Measurements from ENCODE around the gene RBM18.

The RBM18 gene, protein sequence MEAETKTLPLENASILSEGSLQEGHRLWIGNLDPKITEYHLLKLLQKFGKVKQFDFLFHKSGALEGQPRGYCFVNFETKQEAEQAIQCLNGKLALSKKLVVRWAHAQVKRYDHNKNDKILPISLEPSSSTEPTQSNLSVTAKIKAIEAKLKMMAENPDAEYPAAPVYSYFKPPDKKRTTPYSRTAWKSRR

DNA sequence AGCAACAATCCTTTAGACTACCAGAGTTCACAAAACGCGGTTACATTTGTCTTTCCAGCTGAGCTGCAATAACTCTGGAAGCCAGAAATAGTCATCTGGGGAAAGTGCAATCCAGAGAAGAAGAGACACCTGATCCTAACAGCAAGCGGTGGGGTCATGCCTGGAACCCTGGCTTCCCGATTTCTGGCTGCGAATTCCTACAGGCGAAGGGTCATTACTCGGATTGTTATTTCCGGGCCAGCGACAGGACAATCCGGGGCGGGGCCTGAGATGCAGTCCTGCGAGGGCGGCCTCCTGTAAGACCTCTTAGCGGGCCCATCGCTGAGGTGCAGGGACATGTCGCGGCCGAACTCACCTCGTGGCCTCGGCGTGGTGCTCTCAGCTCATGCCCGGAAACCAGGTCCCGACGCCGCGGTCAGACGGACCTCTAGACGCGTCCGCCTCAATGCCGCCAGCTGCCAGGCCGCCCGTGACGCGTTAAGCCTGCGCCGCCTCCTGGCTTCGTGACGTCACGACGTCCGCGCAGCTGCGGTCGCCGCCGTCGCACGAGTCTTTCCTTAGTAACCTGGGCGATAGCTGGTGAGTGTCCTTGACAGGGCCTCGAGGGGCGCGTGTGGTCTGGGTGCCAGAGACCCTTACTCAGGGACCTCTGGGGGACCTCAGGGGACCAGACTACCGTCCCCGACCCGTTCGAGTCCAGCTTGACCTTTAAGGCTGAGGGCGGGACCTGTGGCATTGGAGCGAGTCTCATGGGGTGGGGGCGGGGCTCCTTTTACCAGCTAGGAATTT is at the start of gene RBM18, which contains the start of gene MRRF:
Gene RBM18, minus strand, starts transcription at position 481 of the 789 bp plus-strand sequence. CDS start 3,348 bp downstream, outside the sequence.
Gene MRRF, plus strand, starts transcription at position 523 of the 789 bp plus-strand sequence. CDS start 6,010 bp downstream, outside the sequence.
- peak; percentile 54 to 86 (median 69) for DNase-seq (ENCODE audit: low read depth in 3 of 3, low spot score in 1 of 3)

DNA sequence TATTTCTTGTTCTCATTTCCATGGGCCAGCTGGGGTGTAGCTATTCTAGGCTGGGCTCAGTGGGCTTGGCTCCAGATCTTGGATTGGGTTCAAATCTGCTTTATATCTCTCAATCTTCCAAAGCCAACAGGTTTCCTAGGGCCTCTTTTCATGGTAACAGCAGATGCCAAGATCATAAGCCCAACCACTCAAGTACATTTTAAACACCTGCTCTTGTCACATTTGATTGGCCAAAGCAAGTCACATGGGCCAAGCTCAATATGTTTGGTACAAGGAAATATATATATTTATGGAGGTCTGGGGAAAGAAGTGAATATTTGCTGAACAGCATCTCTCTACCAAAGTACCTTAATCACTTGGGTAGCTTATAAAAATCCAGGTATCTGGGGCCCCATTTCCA is 49.5 kb upstream of the RBM18 start:
- no peak for DNase-seq (ENCODE audit: low read depth in 3 of 3, low spot score in 1 of 3)

- DNase-seq (ENCODE audit: low read depth in 3 of 3, low spot score in 1 of 3): no peak
These were observed 45.2 kb upstream of the RBM18 start for GRCh38 chr9:122309861-122310260.

- no peak for DNase-seq (ENCODE audit: low read depth in 3 of 3, low spot score in 1 of 3)
These were observed 43.3 kb upstream of the RBM18 start for GRCh38 chr9:122307925-122308324.

DNA sequence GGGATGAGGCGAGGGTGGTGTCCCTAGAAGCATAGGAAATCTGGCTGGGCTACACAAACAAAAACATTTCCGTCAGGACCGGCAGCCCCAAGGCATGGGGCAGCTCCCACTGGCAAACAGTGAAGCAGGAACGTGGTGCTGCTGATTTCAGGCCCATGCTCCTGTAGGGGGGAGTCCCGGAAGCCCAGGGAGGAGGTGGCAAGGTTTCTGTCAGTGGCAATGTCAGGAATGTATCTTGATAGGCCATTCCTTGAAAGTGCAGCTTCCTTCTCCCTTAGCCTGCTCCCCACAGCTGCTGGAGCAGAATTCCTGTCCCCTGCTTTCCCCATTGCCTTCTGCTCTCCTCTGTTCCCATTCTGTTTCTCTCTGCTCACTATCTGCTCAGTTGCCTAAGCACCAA is 42.4 kb upstream of the RBM18 start:
- no peak for DNase-seq (ENCODE audit: low read depth in 3 of 3, low spot score in 1 of 3)

- no peak for DNase-seq (ENCODE audit: low read depth in 3 of 3, low spot score in 1 of 3)
These were observed 37.8 kb upstream of the RBM18 start for GRCh38 chr9:122302237-122303093.

GRCh38 chr9:122297512-122297911 is 32.9 kb upstream of the RBM18 start:
- DNase-seq (ENCODE audit: low read depth in 3 of 3, low spot score in 1 of 3): no peak

GRCh38 chr9:122294531-122294930 is 29.9 kb upstream of the RBM18 start:
- DNase-seq (ENCODE audit: low read depth in 3 of 3, low spot score in 1 of 3): no peak

DNA sequence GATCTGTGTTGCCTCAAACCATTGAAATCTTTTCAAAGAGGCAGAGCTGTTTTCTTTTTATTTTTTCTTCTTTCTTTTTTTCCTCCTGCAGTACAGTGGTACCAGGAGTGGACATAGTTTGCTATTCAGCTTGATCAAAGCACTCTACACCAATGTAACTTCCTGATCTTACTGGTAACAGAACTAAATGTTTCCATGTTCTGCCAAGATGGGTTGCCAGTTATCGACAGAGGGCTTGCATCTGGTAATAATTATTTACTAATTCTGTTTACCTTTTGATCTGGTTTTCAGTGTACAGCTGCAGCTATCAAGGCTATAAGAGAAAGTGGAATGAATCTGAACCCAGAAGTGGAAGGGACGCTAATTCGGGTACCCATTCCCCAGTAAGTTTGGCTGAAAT is 26.8 kb upstream of the RBM18 start:
- DNase-seq (ENCODE audit: low read depth in 3 of 3, low spot score in 1 of 3): no peak

GRCh38 chr9:122287214-122287720 is 22.6 kb upstream of the RBM18 start:
- no peak for DNase-seq (ENCODE audit: low read depth in 3 of 3, low spot score in 1 of 3)

- no peak for DNase-seq (ENCODE audit: low read depth in 3 of 3, low spot score in 1 of 3)
These were observed 22.1 kb upstream of the RBM18 start for GRCh38 chr9:122286764-122287163.

GRCh38 chr9:122281368-122281767 is 16.7 kb upstream of the RBM18 start:
- no peak for DNase-seq (ENCODE audit: low read depth in 3 of 3, low spot score in 1 of 3)

DNA sequence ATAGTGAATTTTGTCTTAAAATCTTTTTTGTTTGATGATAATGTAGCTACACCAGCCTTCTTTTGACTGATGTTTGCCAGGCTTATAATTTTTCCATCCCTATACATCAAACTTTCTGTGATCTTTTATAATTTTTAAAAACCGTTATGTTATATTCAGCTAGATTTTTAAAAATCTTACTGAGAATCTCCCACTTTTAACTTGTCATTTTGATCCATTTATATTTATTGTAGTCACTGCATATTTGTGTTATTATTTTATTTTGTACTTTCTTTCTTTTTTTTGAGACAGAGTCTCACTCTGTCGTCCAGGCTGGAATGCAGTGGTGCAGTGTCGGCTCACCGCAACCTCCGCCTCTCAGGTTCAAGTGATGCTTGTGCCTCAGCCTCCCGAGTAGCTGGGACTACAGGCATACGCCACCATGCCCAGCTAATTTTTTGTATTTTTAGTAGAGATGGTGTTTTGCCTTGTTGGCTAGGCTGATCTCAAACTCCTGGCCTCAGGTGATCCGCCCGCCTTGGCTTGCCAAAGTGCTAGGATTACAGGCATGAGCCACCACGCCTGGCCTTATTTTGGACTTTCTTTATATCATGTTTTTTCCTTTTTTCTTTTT is 12.8 kb upstream of the RBM18 start:
- no peak for DNase-seq (ENCODE audit: low read depth in 3 of 3, low spot score in 1 of 3)

GRCh38 chr9:122276096-122276495 is 11.5 kb upstream of the RBM18 start:
- DNase-seq (ENCODE audit: low read depth in 3 of 3, low spot score in 1 of 3): no peak

- DNase-seq (ENCODE audit: low read depth in 3 of 3, low spot score in 1 of 3): no peak
These were observed 9.4 kb upstream of the RBM18 start for GRCh38 chr9:122274055-122274454.

DNA sequence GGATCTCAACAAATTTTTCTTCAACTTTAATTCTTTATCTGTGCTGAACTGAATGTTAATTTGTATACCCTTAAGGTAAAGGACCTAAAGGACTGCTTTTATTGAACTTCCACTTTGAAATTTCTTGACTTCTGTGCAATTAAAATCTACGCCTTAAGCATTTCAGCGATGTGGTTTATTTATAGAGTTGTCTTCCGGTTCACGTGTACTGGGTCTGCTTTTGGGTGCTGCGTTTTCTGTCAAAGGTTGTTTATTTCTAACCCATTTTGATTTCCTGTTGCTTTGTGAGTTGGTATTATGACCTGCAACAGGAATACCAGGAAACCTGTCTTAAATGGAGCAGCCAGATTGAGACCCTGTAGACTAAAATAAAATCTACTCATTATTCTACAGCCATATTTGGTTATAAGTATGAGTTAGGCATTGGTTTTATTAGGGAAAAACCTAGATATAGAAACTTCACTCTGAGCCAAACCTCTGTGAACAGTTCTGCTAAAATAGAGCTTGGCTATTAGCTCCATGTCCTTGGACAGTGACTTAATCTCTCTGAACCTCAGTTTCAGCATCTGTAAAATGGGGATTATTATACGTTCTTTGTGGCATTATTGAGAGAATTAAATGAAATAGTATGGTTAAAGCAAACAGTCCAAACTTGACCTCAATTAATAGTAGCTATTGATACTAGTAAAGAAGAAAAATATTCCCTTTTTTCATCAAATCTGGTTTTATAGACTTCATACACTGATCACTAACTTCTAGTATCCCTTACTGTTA is 3.6 kb upstream of the RBM18 start:
- no peak for DNase-seq (ENCODE audit: low read depth in 3 of 3, low spot score in 1 of 3)

DNA sequence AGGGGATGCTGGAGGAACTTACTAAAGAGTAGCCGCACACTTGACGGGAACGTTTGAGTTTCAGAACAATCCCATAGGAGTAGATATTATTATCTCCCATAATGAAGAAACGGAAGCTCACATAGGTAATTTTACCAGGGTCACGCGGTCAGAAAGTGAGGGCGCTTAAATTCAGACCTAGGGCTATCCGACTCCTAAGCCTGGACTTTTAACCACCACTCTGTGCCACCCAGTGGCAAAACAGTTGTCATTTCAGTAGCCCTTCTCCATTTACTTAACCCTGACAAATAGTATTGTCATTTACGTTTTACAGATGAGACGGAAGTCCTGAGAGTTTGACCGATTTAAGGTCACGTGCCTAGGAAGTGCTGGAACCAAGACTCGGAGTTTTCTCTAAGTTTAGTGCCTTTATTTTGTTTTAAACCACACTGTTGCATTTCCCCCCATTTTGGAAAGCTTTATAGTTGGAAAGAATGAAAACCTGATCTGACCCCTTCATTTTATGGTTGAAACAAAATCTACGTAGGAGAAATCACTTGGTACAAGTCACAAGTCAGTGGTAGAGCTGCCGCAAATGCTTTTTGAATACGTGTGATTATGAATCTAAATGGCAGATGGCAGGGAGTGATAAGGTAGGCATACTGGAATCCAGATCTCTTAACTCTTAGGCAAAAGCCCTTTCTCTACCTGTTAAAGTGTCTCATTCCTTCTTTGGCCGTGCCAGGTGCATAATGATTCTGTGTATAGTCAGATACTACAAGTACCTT is 692 bp upstream of the RBM18 start:
- DNase-seq (ENCODE audit: low read depth in 3 of 3, low spot score in 1 of 3): no peak

DNA sequence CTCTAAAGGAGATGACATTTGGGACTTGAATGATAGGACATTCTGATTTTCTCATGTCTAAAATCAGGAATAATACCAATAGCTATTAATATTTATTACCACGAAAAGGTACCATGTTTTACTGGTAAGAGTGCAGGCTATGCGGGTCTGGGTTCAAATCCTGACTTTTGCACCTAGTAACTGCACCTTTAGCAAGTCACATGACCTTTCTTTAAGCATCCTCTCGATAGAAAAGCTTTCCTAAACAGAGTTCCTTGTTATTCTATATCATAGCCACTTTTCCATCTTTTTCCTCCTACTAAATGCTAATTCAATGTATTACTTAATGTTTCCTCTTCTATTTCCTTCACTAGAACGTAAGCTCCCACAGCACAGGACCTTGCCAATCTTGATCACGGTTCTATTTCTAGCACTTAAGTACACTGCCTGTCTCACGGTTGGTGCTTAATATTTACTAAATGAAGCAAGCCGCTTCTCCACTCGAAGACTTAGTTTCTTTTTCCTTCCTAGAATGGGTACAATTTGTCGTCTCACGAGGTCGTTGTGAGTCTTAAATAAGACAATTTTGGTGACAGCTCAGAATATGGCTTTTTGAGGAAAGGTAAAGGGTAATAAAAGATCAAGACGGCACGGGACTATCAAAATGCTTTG is 816 bp downstream of the RBM18 start:
- DNase-seq (ENCODE audit: low read depth in 3 of 3, low spot score in 1 of 3): no peak

- no peak for DNase-seq (ENCODE audit: low read depth in 3 of 3, low spot score in 1 of 3)
These were observed 2.6 kb downstream of the RBM18 start for GRCh38 chr9:122262073-122262472.
